Measurements from ENCODE around the gene CDH20. TPM values are rescaled to one million over a fixed set of nuclear protein-coding genes. Genes with fewer than 3 reads are reported as not detected.

The CDH20 gene
- total RNA-seq, 1 experiment from 2014 or later: not detected

- Histone ChIP-seq H3K9me3 (ENCODE audit: control insufficient read depth, insufficient read depth, low read depth, low read length) (no peaks in the 10 kb centered on the region), H3K36me3 (ENCODE audit: control insufficient read depth, insufficient read depth, low read length) (no peaks in the 10 kb centered on the region), H3K27me3 (ENCODE audit: control insufficient read depth, insufficient read depth, low read length) (no peaks in the 10 kb centered on the region), H3K4me3 (ENCODE audit: low read depth in 2 of 2, low read length in 2 of 2) (no peak overlapping the region), H3K4me1 (ENCODE audit: control insufficient read depth, insufficient read depth, low read length) (no peaks in the 10 kb centered on the region), H3K27ac (ENCODE audit: low read length) (no peak overlapping the region)
- CTCF ChIA-PET: no interaction called here
- POLR2A ChIA-PET: no interaction called here
- no peak for ATAC-seq
- DNase-seq (ENCODE audit: low read depth, low spot score): no peak
- no TSS peak for BruUV-seq (replicated peaks)
- in situ Hi-C loops (cut with HindIII; ENCODE audit: low pct_unique_long_range_greater_than_20kb, low sequenced_read_pairs) (no loop called here), intact Hi-C loops (cut with micrococcal nuclease; ENCODE audit: unreplicated experiment) (no loop called here)
- TF ChIP-seq, protein P1, sequence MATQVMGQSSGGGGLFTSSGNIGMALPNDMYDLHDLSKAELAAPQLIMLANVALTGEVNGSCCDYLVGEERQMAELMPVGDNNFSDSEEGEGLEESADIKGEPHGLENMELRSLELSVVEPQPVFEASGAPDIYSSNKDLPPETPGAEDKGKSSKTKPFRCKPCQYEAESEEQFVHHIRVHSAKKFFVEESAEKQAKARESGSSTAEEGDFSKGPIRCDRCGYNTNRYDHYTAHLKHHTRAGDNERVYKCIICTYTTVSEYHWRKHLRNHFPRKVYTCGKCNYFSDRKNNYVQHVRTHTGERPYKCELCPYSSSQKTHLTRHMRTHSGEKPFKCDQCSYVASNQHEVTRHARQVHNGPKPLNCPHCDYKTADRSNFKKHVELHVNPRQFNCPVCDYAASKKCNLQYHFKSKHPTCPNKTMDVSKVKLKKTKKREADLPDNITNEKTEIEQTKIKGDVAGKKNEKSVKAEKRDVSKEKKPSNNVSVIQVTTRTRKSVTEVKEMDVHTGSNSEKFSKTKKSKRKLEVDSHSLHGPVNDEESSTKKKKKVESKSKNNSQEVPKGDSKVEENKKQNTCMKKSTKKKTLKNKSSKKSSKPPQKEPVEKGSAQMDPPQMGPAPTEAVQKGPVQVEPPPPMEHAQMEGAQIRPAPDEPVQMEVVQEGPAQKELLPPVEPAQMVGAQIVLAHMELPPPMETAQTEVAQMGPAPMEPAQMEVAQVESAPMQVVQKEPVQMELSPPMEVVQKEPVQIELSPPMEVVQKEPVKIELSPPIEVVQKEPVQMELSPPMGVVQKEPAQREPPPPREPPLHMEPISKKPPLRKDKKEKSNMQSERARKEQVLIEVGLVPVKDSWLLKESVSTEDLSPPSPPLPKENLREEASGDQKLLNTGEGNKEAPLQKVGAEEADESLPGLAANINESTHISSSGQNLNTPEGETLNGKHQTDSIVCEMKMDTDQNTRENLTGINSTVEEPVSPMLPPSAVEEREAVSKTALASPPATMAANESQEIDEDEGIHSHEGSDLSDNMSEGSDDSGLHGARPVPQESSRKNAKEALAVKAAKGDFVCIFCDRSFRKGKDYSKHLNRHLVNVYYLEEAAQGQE (IDR thresholded peaks at IDR 0.05; ENCODE audit: insufficient read depth in 1 of 2, low read depth in 2 of 2, low read length in 1 of 2): no peak
- no peak for TF ChIP-seq SIN3A (IDR thresholded peaks at IDR 0.05; ENCODE audit: borderline replicate concordance, insufficient read depth, low read depth, low read length)
These were observed 93.3 kb downstream of the CDH20 start for GRCh38 chr18:61426492-61427053.

- in situ Hi-C loops (cut with HindIII; ENCODE audit: low pct_unique_long_range_greater_than_20kb, low sequenced_read_pairs): no loop called here
- DNase-seq (ENCODE audit: low read depth, low spot score) (no peak), ATAC-seq (no peak)
- Histone ChIP-seq H3K4me1 (ENCODE audit: control insufficient read depth, insufficient read depth, low read length) (no peaks in the 10 kb centered on the region), H3K4me3 (ENCODE audit: low read depth in 2 of 2, low read length in 2 of 2) (no peak overlapping the region), H3K9me3 (ENCODE audit: control insufficient read depth, insufficient read depth, low read depth, low read length) (no peaks in the 10 kb centered on the region), H3K27me3 (ENCODE audit: control insufficient read depth, insufficient read depth, low read length) (no peaks in the 10 kb centered on the region), H3K27ac (ENCODE audit: low read length) (no peak overlapping the region), H3K36me3 (ENCODE audit: control insufficient read depth, insufficient read depth, low read length) (no peaks in the 10 kb centered on the region)
- POLR2A ChIA-PET: no interaction called here
- CTCF ChIA-PET: no interaction called here
- no TSS peak for BruUV-seq (replicated peaks)
- TF ChIP-seq POLR2AphosphoS5 (IDR thresholded peaks at IDR 0.05; ENCODE audit: low read depth, low read length): no peak
- no peak for TF ChIP-seq SIN3A (IDR thresholded peaks at IDR 0.05; ENCODE audit: borderline replicate concordance, insufficient read depth, low read depth, low read length)
- no peak for TF ChIP-seq TCF7L2 (IDR thresholded peaks at IDR 0.05; ENCODE audit: low read depth, low read length)
- TF ChIP-seq CTCF (IDR thresholded peaks at IDR 0.05): no peak
- TF ChIP-seq, protein P1 (IDR thresholded peaks at IDR 0.05; ENCODE audit: insufficient read depth in 1 of 2, low read depth in 2 of 2, low read length in 1 of 2): no peak
- intact Hi-C loops (cut with micrococcal nuclease; ENCODE audit: unreplicated experiment): no loop called here
These were observed 95.0 kb downstream of the CDH20 start for GRCh38 chr18:61428266-61428665.

All from Panc1 (cell line).